A549 (cell line): ENCODE results near the gene SCN3B.

ENCODE experiments used
- EP300 ChIP-seq, 2 experiments: fragments of >200 bp; sonication (Bioruptor Twin); formaldehyde crosslinking; IDR thresholded peaks; 2 replicates in 1 of 2; 3 replicates in 1 of 2; pipeline ENCODE4 v1.6.1; 2016 to 2017
- TF ChIP-seq, protein P1 (sequence below): fragments of >200 bp; sonication (Bioruptor Twin); formaldehyde crosslinking; IDR thresholded peaks from 3 replicates; pipeline ENCODE4 v1.5.1; 2016

DNA sequence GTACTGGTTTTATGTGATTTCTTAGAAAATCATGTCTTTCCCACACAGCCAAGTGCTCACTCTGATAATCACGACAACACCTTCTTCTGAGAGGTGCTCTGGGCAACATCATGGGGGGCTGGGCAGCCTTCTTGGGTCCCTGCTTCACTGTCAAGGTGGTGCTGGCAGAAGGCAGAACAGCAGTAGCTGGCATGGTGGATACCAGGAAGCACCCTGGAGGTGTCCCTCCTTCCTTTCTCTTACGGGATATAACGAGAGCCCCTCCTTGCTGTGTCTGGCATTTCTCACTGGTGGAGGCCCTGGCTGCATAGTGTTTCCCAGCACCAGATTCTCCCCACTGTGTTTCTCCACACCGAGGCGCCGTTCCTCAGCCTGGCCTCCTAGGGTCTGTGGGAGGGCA is 60.9 kb downstream of the SCN3B start:
- no peak for TF ChIP-seq EP300 (IDR thresholded peaks at IDR 0.05)
- TF ChIP-seq, protein P1, sequence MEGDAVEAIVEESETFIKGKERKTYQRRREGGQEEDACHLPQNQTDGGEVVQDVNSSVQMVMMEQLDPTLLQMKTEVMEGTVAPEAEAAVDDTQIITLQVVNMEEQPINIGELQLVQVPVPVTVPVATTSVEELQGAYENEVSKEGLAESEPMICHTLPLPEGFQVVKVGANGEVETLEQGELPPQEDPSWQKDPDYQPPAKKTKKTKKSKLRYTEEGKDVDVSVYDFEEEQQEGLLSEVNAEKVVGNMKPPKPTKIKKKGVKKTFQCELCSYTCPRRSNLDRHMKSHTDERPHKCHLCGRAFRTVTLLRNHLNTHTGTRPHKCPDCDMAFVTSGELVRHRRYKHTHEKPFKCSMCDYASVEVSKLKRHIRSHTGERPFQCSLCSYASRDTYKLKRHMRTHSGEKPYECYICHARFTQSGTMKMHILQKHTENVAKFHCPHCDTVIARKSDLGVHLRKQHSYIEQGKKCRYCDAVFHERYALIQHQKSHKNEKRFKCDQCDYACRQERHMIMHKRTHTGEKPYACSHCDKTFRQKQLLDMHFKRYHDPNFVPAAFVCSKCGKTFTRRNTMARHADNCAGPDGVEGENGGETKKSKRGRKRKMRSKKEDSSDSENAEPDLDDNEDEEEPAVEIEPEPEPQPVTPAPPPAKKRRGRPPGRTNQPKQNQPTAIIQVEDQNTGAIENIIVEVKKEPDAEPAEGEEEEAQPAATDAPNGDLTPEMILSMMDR: no peak
